ENCODE results near the gene MAGEA10. TPM values are rescaled to one million over a fixed set of nuclear protein-coding genes. Genes with fewer than 3 reads are reported as not detected.

MAGEA10 gene
- total and polyA plus RNA-seq, 2 experiments from 2014 or later, result not detected

DNA sequence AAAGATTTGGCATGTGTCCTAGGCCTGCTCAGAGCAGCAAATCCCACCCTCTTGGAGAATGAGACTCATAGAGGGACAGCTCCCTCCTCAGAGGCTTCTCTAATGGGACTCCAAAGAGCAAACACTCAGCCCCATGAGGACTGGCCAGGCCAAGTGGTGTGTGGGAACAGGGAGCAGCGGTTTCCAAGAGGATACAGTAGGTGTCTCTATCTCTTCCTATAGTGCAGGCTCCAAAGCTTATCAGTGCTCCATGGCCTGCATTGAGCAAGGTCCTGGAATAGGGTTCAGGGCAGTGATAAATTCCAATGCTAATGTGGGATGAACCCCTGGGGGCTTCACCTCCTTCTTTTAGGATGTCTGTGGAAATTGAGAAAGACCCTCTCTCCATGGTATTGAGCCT is 15.7 kb upstream of the MAGEA10 start (continued):
- no peak for TF ChIP-seq POLR2AphosphoS5 (IDR thresholded peaks at IDR 0.05; ENCODE audit: low read depth)
- TF ChIP-seq, protein P1, sequence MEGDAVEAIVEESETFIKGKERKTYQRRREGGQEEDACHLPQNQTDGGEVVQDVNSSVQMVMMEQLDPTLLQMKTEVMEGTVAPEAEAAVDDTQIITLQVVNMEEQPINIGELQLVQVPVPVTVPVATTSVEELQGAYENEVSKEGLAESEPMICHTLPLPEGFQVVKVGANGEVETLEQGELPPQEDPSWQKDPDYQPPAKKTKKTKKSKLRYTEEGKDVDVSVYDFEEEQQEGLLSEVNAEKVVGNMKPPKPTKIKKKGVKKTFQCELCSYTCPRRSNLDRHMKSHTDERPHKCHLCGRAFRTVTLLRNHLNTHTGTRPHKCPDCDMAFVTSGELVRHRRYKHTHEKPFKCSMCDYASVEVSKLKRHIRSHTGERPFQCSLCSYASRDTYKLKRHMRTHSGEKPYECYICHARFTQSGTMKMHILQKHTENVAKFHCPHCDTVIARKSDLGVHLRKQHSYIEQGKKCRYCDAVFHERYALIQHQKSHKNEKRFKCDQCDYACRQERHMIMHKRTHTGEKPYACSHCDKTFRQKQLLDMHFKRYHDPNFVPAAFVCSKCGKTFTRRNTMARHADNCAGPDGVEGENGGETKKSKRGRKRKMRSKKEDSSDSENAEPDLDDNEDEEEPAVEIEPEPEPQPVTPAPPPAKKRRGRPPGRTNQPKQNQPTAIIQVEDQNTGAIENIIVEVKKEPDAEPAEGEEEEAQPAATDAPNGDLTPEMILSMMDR (conservative IDR thresholded peaks at IDR 0.05; ENCODE audit: low read depth in 2 of 2), result no peak; a peak in 1 of 4 replicates
- no peak for TF ChIP-seq EZH2phosphoT487 (IDR thresholded peaks at IDR 0.05; ENCODE audit: unreplicated experiment)
- TF ChIP-seq NANOG (IDR thresholded peaks at IDR 0.05; ENCODE audit: borderline replicate concordance), result no peak
- no peak for TF ChIP-seq EZH2 (IDR thresholded peaks at IDR 0.05; ENCODE audit: low read depth, unreplicated experiment)
- no peak for TF ChIP-seq JUNB (IDR thresholded peaks at IDR 0.05; ENCODE audit: unreplicated experiment)
- no peak for TF ChIP-seq STAT1 (IDR thresholded peaks at IDR 0.05; ENCODE audit: unreplicated experiment)

DNA sequence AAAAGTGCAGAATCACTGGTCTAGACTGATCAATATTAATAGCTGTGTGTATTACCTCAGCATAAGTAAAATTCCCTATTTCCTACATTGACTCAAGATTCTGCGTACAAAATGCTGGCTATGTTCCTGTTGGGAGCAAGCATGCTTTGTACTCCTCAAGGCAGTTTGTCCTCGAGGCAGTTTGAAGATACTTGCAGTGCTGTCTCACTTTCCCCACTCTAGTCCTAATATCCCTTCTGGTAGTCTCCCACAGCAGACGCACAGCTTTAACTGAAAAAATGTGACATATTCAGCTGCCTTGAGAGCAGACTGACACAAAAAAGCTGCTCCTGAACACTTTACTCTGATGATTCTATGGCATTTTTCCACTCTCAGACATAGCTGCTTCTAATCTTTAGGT is 12.9 kb upstream of the MAGEA10 start:
- H3K4me1 ChIP-seq (ENCODE audit: insufficient read depth), result peaks cover 10% of the 10 kb centered on the region
- H3K27me3 Mint-ChIP-seq (ENCODE audit: insufficient read depth, low read depth, poor library complexity), result no peaks in the 10 kb centered on the region
- DNase-seq (ENCODE audit: low spot score), result no peak
- H3K36me3 Mint-ChIP-seq (ENCODE audit: low read depth), result no peaks in the 10 kb centered on the region
- H2AFZ ChIP-seq, result no peak overlapping the region
- no peak overlapping the region for H3K4me3 Mint-ChIP-seq
- H3K4me1 Mint-ChIP-seq, result peaks cover 31% of the 10 kb centered on the region
- no peaks in the 10 kb centered on the region for H3F3A ChIP-seq (replicated peaks; ENCODE audit: low read depth)
- H3K9me2 ChIP-seq (ENCODE audit: insufficient read depth), result no peaks in the 10 kb centered on the region
- no peak overlapping the region for H3K4me3 ChIP-seq
- no peaks in the 10 kb centered on the region for H4K20me1 ChIP-seq (replicated peaks; ENCODE audit: insufficient read depth)
- TF ChIP-seq POLR2AphosphoS5 (IDR thresholded peaks at IDR 0.05; ENCODE audit: low read depth), result no peak
- no peak for TF ChIP-seq NANOG (IDR thresholded peaks at IDR 0.05; ENCODE audit: borderline replicate concordance)
- ATAC-seq, result no peak
- H3K79me2 ChIP-seq (replicated peaks; ENCODE audit: insufficient read depth), result no peaks in the 10 kb centered on the region
- H3K9me3 Mint-ChIP-seq, result no peaks in the 10 kb centered on the region; the same call in 2 of the 3 replicates
- H3K27me3 ChIP-seq (ENCODE audit: insufficient read depth), result no peaks in the 10 kb centered on the region
- 0 out of 2 replicates have a peak overlapping the region, but pooled peaks have one; percentile 43 for H3K4me2 ChIP-seq
- peak overlapping the region; percentile 75; the same call in 1 of the 2 replicates for H3K27ac Mint-ChIP-seq
- no peaks in the 10 kb centered on the region for H3K36me3 ChIP-seq (ENCODE audit: insufficient read depth)
- H3K27ac ChIP-seq (ENCODE audit: low read depth), result no peak overlapping the region

DNA sequence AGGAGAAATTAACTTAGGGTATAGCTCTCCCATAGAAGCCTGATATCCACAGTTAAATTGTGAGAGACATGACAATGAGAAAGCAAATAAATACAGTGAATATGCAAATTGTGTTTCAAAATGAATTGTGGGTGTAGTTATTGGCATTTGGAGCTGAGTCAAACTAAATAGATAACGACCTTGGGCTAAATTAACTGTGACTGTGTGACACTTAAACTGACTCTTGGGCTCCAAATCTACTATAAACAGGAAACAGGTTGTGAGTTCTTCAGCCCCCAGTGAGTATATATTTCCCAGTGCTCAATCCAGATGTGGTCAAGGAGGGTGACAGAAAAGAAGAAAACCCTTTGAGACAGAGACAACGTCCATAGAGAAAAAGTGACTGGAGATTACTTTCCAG is 11.3 kb upstream of the MAGEA10 start:
- no peaks in the 10 kb centered on the region for H4K20me1 ChIP-seq (replicated peaks; ENCODE audit: insufficient read depth)
- ATAC-seq (no peak), DNase-seq (ENCODE audit: low spot score) (no peak)
- H3K36me3 ChIP-seq (ENCODE audit: insufficient read depth), result no peaks in the 10 kb centered on the region
- H3K4me1 ChIP-seq (ENCODE audit: insufficient read depth), result peaks cover 10% of the 10 kb centered on the region
- Mint-ChIP-seq H3K27me3 (ENCODE audit: insufficient read depth, low read depth, poor library complexity) (no peaks in the 10 kb centered on the region), H3K36me3 (ENCODE audit: low read depth) (no peaks in the 10 kb centered on the region), H3K4me3 (no peak overlapping the region), H3K27ac (no peak overlapping the region), H3K4me1 (peaks cover 23% of the 10 kb centered on the region), H3K9me3 (no peaks in the 10 kb centered on the region; the same call in 2 of the 3 replicates)
- no peaks in the 10 kb centered on the region for H3K79me2 ChIP-seq (replicated peaks; ENCODE audit: insufficient read depth)
- no peak overlapping the region for H3K27ac ChIP-seq (ENCODE audit: low read depth)
- no peak overlapping the region for H3K4me2 ChIP-seq
- H3K9me2 ChIP-seq (ENCODE audit: insufficient read depth), result no peaks in the 10 kb centered on the region
- H3K4me3 ChIP-seq, result no peak overlapping the region
- no peaks in the 10 kb centered on the region for H3K27me3 ChIP-seq (ENCODE audit: insufficient read depth)
- no peaks in the 10 kb centered on the region for H3F3A ChIP-seq (replicated peaks; ENCODE audit: low read depth)
- H2AFZ ChIP-seq, result no peak overlapping the region
- TF ChIP-seq EZH2phosphoT487 (IDR thresholded peaks at IDR 0.05; ENCODE audit: unreplicated experiment) (no peak), STAT1 (IDR thresholded peaks at IDR 0.05; ENCODE audit: unreplicated experiment) (no peak), JUNB (IDR thresholded peaks at IDR 0.05; ENCODE audit: unreplicated experiment) (no peak), NANOG (IDR thresholded peaks at IDR 0.05; ENCODE audit: borderline replicate concordance) (no peak), EZH2 (IDR thresholded peaks at IDR 0.05; ENCODE audit: low read depth, unreplicated experiment) (no peak)
- TF ChIP-seq, protein P1 (conservative IDR thresholded peaks at IDR 0.05; ENCODE audit: low read depth in 2 of 2), result no peak
- TF ChIP-seq, protein P2, sequence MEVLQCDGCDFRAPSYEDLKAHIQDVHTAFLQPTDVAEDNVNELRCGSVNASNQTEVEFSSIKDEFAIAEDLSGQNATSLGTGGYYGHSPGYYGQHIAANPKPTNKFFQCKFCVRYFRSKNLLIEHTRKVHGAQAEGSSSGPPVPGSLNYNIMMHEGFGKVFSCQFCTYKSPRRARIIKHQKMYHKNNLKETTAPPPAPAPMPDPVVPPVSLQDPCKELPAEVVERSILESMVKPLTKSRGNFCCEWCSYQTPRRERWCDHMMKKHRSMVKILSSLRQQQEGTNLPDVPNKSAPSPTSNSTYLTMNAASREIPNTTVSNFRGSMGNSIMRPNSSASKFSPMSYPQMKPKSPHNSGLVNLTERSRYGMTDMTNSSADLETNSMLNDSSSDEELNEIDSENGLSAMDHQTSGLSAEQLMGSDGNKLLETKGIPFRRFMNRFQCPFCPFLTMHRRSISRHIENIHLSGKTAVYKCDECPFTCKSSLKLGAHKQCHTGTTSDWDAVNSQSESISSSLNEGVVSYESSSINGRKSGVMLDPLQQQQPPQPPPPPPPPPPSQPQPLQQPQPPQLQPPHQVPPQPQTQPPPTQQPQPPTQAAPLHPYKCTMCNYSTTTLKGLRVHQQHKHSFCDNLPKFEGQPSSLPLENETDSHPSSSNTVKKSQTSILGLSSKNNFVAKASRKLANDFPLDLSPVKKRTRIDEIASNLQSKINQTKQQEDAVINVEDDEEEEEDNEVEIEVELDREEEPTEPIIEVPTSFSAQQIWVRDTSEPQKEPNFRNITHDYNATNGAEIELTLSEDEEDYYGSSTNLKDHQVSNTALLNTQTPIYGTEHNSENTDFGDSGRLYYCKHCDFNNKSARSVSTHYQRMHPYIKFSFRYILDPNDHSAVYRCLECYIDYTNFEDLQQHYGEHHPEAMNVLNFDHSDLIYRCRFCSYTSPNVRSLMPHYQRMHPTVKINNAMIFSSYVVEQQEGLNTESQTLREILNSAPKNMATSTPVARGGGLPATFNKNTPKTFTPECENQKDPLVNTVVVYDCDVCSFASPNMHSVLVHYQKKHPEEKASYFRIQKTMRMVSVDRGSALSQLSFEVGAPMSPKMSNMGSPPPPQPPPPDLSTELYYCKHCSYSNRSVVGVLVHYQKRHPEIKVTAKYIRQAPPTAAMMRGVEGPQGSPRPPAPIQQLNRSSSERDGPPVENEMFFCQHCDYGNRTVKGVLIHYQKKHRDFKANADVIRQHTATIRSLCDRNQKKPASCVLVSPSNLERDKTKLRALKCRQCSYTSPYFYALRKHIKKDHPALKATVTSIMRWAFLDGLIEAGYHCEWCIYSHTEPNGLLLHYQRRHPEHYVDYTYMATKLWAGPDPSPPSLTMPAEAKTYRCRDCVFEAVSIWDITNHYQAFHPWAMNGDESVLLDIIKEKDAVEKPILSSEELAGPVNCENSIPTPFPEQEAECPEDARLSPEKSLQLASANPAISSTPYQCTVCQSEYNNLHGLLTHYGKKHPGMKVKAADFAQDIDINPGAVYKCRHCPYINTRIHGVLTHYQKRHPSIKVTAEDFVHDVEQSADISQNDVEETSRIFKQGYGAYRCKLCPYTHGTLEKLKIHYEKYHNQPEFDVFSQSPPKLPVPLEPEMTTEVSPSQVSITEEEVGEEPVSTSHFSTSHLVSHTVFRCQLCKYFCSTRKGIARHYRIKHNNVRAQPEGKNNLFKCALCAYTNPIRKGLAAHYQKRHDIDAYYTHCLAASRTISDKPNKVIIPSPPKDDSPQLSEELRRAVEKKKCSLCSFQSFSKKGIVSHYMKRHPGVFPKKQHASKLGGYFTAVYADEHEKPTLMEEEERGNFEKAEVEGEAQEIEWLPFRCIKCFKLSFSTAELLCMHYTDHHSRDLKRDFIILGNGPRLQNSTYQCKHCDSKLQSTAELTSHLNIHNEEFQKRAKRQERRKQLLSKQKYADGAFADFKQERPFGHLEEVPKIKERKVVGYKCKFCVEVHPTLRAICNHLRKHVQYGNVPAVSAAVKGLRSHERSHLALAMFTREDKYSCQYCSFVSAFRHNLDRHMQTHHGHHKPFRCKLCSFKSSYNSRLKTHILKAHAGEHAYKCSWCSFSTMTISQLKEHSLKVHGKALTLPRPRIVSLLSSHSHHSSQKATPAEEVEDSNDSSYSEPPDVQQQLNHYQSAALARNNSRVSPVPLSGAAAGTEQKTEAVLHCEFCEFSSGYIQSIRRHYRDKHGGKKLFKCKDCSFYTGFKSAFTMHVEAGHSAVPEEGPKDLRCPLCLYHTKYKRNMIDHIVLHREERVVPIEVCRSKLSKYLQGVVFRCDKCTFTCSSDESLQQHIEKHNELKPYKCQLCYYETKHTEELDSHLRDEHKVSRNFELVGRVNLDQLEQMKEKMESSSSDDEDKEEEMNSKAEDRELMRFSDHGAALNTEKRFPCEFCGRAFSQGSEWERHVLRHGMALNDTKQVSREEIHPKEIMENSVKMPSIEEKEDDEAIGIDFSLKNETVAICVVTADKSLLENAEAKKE (CRISPR knock-in tag; IDR thresholded peaks at IDR 0.05), result no peak

Measured in GM23338 (cell line).